Upper lobe of left lung (tissue), 6 donors: ENCODE data around the gene NF2. TPM values are rescaled to one million over a fixed set of nuclear protein-coding genes. Genes with fewer than 3 reads are reported as not detected.

Experiments used
- ATAC-seq, 2 donors: fragments of 200-7000 bp; cut with Tn5 transposase; one replicate each; pipeline ENCODE4 v1.9.1; 2022; ENCODE audit warnings: mild to moderate bottlenecking in 2 of 2, moderate library complexity in 2 of 2; ENCODE audit not compliant: low FRiP score in 2 of 2
- DNase-seq, 2 donors: peaks; one replicate each; pipeline ENCODE4 v3.0.0-alpha.2; 2019 to 2020
- H3K27ac ChIP-seq, 4 donors: fragments of 200-600 bp; sonication (generic); one replicate each; pipeline ENCODE4 v1.5.1; 2016 to 2019
- H3K27me3 ChIP-seq, 4 donors: fragments of 200-600 bp; sonication (generic); one replicate each; pipeline ENCODE4 v1.5.1; 2017 to 2019
- H3K36me3 ChIP-seq, 4 donors: fragments of 200-600 bp; sonication (generic); one replicate each; pipeline ENCODE4 v1.5.1; 2016 to 2019
- H3K4me1 ChIP-seq, 4 donors: fragments of 200-600 bp; sonication (generic); one replicate each; pipeline ENCODE4 v1.5.1; 2018 to 2019
- H3K4me3 ChIP-seq, 4 donors: fragments of 200-600 bp; sonication (generic); one replicate each; pipeline ENCODE4 v1.5.1; 2017 to 2019; ENCODE audit warnings: mild to moderate bottlenecking in 2 of 4, moderate library complexity in 1 of 4
- H3K9me3 ChIP-seq, 4 donors: fragments of 200-600 bp; sonication (generic); one replicate each; pipeline ENCODE4 v1.5.1; 2018 to 2019
- EP300 ChIP-seq, 4 donors: sonication (generic); formaldehyde crosslinking; IDR thresholded peaks; one replicate each; pipeline ENCODE4 v1.5.1; 2017; ENCODE audit warnings: antibody characterized with exemption in 4 of 4, control low read depth in 2 of 4
- POLR2A ChIP-seq, 4 donors: fragments of 450-650 bp; IDR thresholded peaks; one replicate each; pipeline ENCODE4 v1.5.1; 2016 to 2017; ENCODE audit warnings: antibody characterized with exemption in 4 of 4, mild to moderate bottlenecking in 2 of 4
- POLR2AphosphoS5 ChIP-seq, 2 donors: sonication (generic); formaldehyde crosslinking; IDR thresholded peaks; one replicate each; pipeline ENCODE4 v1.5.1; 2017; ENCODE audit warnings: antibody characterized with exemption in 2 of 2
- WGBS, 2 donors: methylation state at CpG; one replicate each; pipeline ENCODE4 v1.1.5; 2017 to 2018; 5-methylcytosine and 5-hydroxymethylcytosine counted together
- total RNA-seq, 6 donors: library from RNA; depleted of rRNA in 4 of 6; stranded (reverse); fragments of >200 nt in 4 of 6; gene quantifications; one replicate each; pipeline versions ENCODE4 v1.1.0 to v1.2.1, GENCODE V29; 2016 to 2021
- TF ChIP-seq, protein P1 (sequence below), 6 experiments: fragments of 450-650 bp in 4 of 6; fragments of 200-600 bp in 2 of 6; sonication (generic) in 2 of 6; IDR thresholded peaks; one replicate each; pipeline ENCODE4 v1.5.1; 2016 to 2019; ENCODE audit warnings: antibody characterized with exemption in 6 of 6
- donor health status: DM: no; HTN: no; CAD: no; lungs with moderate emphysema.
- donor health status: DM: no; HTN: yes; CAD: no; lungs with severe emphysema.

NF2 gene
- total RNA-seq, 6 donors from 2014 or later: 31.2 to 43.8 (median 41.3) TPM

DNA sequence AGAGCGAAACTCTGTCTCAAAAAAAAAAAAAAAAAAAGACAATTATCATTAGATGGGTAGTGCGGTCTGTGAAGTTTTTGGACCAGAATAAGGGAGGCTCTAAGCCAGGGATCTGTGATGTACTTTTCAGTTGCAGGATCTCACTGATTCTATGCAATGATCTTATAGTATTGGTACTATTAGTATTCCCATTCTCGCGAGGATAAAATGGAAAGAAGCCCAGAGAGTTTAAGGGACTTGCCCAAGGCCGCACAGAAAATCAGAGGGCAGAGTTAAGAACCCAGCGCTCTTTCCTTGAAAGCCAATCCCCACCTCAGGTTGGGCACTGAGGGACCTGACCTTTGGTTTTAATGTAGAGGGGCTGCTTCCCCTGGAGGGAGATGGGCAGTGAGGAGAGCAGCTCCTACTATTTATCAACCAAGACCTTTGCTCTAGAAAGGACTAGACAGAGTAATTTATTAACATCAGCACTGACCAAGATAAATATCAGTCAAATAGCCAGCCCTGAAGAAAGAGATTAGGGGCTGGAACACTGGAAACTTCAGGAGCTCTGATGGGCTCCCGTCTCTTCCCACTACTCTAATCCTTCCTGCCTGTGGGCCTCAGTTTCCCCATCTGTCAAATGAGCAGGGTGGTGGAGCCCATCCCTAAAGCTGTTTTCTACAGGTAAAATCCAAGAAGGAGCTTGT, 28.5 kb upstream of the NF2 start:
- ATAC-seq (no peak), DNase-seq (no peak)
- no peaks in the 10 kb centered on the region for H3K27me3 ChIP-seq
- no peak for TF ChIP-seq EP300 (IDR thresholded peaks at IDR 0.05)
- no peak for TF ChIP-seq POLR2AphosphoS5 (IDR thresholded peaks at IDR 0.05)
- no peak for TF ChIP-seq POLR2A (IDR thresholded peaks at IDR 0.05)
- TF ChIP-seq, protein P1, sequence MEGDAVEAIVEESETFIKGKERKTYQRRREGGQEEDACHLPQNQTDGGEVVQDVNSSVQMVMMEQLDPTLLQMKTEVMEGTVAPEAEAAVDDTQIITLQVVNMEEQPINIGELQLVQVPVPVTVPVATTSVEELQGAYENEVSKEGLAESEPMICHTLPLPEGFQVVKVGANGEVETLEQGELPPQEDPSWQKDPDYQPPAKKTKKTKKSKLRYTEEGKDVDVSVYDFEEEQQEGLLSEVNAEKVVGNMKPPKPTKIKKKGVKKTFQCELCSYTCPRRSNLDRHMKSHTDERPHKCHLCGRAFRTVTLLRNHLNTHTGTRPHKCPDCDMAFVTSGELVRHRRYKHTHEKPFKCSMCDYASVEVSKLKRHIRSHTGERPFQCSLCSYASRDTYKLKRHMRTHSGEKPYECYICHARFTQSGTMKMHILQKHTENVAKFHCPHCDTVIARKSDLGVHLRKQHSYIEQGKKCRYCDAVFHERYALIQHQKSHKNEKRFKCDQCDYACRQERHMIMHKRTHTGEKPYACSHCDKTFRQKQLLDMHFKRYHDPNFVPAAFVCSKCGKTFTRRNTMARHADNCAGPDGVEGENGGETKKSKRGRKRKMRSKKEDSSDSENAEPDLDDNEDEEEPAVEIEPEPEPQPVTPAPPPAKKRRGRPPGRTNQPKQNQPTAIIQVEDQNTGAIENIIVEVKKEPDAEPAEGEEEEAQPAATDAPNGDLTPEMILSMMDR (IDR thresholded peaks at IDR 0.05): no peak
- H3K4me3 ChIP-seq: no peak overlapping the region
- peaks cover 0 to 5% (median 2%) of the 10 kb centered on the region in 4 donors for H3K36me3 ChIP-seq
- H3K9me3 ChIP-seq: no peaks in the 10 kb centered on the region
- WGBS, 2 donors: 94% methylated on average over 7 of the region's 7 CpGs
- H3K27ac ChIP-seq: no peak overlapping the region
- no peaks in the 10 kb centered on the region for H3K4me1 ChIP-seq

DNA sequence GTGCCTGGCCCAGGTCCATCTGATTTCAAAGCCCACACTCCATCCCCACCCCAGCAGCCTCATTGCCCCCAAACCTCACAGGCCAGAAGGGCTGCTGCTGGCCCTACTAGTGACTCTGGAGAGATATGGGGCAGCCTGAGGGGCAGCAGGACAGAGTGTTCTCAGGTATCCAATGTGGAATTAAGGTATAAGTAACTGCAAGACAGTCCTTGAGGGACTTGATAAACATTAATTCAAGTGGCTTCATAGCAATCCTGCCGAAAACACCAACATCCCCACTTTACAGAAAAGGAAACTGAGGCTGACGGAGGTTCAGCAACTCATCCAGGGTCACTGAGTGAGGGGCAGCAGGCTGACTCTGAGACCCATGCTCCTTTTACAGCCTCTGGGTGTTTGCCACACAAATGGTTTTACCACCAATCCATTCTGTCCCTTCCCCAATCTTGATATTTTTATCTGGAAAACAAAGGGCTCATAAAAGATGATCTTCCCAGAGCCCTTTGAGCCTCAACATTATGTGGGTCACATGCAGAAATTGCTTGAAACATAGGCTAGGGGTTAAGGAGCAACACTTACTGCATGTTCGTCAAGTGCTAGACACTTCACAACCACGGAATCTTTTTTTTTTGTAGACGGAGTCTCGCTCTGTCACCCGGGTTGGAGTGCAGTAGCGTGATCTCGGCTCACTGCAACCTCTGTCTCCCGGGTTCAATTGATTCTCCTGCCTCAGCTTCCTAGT, 24.8 kb upstream of the NF2 start:
- H3K4me3 ChIP-seq: no peak overlapping the region
- no peaks in the 10 kb centered on the region for H3K9me3 ChIP-seq
- H3K4me1 ChIP-seq: peaks cover 4 to 14% (median 7%) of the 10 kb centered on the region in 4 donors
- ATAC-seq (no peak), DNase-seq (no peak)
- no peak overlapping the region for H3K27ac ChIP-seq
- WGBS, 2 donors: 73 to 78% methylated on average over 10 of the region's 10 CpGs
- no peaks in the 10 kb centered on the region for H3K36me3 ChIP-seq
- TF ChIP-seq, protein P1 (IDR thresholded peaks at IDR 0.05): no peak
- TF ChIP-seq EP300 (IDR thresholded peaks at IDR 0.05): no peak
- TF ChIP-seq POLR2A (IDR thresholded peaks at IDR 0.05): no peak
- TF ChIP-seq POLR2AphosphoS5 (IDR thresholded peaks at IDR 0.05): no peak
- H3K27me3 ChIP-seq: no peaks in the 10 kb centered on the region

DNA sequence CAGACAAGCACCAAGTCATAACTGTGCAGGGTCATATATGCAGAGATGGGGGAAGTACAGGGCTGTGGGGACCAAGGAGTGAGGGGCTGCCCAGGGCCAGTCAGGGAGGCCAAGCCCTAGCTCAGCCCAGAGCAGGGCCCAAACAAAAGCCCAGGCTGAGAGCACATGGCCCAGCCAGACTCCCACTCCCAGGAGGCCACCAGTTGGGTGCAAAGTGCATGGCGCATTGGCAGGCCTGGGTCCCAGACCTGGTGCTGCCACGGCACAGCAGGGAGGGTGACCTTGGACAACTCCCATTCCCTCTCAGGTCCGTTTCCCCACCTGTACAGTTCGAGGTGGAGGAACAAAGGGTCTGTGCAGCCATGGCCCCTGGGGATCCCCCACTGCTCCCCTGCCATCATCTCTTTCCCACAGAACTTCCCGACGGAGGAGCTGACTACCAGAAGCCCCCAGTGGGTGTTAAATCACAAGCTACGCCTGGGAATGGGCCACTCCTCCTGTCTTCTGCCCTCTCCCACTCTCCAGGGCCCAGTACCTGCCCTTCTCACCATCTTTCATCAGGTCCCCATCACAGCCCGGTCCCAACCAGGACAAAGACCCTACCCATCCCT, 23.1 kb upstream of the NF2 start:
- H3K4me3 ChIP-seq: peak overlapping the region; percentile 65 to 88 (median 76)
- WGBS, 2 donors: 32 to 51% methylated on average over 6 to 8 of the region's 8 CpGs
- H3K27ac ChIP-seq: peak overlapping the region; percentile 44 to 77 (median 58)
- H3K27me3 ChIP-seq: no peaks in the 10 kb centered on the region
- ATAC-seq (no peak), DNase-seq (no peak)
- H3K36me3 ChIP-seq: no peaks in the 10 kb centered on the region
- H3K9me3 ChIP-seq: no peaks in the 10 kb centered on the region
- H3K4me1 ChIP-seq: peaks cover 4 to 14% (median 7%) of the 10 kb centered on the region in 4 donors
- TF ChIP-seq POLR2AphosphoS5 (IDR thresholded peaks at IDR 0.05) (no peak), POLR2A (IDR thresholded peaks at IDR 0.05) (no peak), EP300 (IDR thresholded peaks at IDR 0.05) (no peak)
- TF ChIP-seq, protein P1 (IDR thresholded peaks at IDR 0.05): no peak

DNA sequence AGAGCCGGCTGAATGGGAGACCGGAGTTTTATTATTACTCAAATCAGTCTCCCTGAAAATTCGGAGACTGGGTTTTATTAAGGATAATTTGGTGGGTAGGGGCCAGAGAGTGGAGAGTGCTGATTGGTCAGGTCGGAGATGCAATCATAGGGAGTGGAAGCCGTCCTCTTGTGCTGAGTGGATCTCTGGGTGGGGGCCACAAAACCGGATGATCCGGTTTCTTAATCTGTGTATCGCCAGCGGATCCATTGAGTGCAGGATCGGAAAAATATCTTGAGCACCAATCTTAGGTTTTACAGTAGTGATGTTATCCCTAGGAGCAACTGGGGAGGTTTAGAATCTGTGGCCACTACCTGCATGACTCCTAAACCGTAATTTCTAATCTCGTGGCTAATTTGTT, 21.6 kb upstream of the NF2 start:
- peak overlapping the region in 3 of 4 donors; percentile 75 to 88 (median 77) for H3K4me3 ChIP-seq
- no peaks in the 10 kb centered on the region for H3K36me3 ChIP-seq
- WGBS, 2 donors: 75 to 80% methylated on average over 12 of the region's 12 CpGs
- no peaks in the 10 kb centered on the region for H3K27me3 ChIP-seq
- peak in 1 of 2 donors; percentile 55 for ATAC-seq
- peaks cover 4 to 14% (median 7%) of the 10 kb centered on the region in 4 donors for H3K4me1 ChIP-seq
- TF ChIP-seq POLR2A (IDR thresholded peaks at IDR 0.05) (no peak), EP300 (IDR thresholded peaks at IDR 0.05) (no peak), POLR2AphosphoS5 (IDR thresholded peaks at IDR 0.05) (no peak)
- TF ChIP-seq, protein P1 (IDR thresholded peaks at IDR 0.05): no peak
- peak in 1 of 2 donors; percentile 69 for DNase-seq
- H3K27ac ChIP-seq: peak overlapping the region in 2 of 4 donors; percentile 56 to 77
- H3K9me3 ChIP-seq: no peaks in the 10 kb centered on the region
